GM21825 (cell line): ENCODE measurements around the gene HHLA2.

ENCODE experiments used
- ATAC-seq: cut with Tn5 transposase; IDR thresholded peaks from one replicate; pipeline ENCODE4 v1.9.1; 2021; ENCODE audit warnings: mild to moderate bottlenecking, moderate library complexity; ENCODE audit not compliant: unreplicated experiment

HHLA2 gene

DNA sequence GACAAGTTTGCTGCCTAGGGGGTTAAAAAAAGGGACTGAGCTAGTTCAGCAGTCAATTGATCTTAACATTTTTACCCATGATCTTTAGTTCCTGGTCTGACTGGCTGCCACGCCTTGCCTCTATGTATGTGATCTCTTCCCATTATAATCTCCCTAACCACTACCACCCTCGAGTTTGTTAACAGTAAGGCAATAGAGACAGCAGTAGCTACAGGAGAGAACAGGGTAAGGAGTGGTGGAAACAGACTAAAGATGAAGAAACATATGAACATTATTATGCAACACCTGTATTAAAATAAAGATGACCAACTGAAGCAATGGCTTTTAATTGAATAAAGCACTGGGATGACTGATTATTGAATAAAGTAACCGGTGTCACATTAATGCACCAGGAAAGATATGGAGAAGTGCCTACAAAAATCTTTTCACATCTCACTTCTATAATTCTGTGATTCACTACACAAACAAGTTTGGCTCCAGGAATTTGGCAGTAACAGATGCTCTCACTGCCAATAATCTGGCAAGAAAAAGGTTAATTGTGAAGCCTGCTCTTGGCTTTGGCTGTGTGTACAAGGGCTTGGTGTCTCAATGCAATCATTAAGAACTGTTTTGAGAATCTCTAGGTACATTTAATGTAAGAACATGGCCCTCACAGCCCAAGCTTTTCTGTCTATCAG is 95.7 kb downstream of the HHLA2 start:
- no peak for ATAC-seq

GRCh38 chr3:108393128-108393900 is 97.0 kb downstream of the HHLA2 start:
- ATAC-seq = no peak

GRCh38 chr3:108394016-108394415 is 97.7 kb downstream of the HHLA2 start:
- no peak for ATAC-seq

GRCh38 chr3:108394563-108394962 is 98.2 kb downstream of the HHLA2 start:
- ATAC-seq = no peak

- no peak for ATAC-seq
Observed at GRCh38 chr3:108396336-108396735, 100.0 kb downstream of the HHLA2 start.

- ATAC-seq = no peak
Observed at GRCh38 chr3:108398510-108398909, 102.2 kb downstream of the HHLA2 start.

GRCh38 chr3:108401836-108402235 is 105.5 kb downstream of the HHLA2 start:
- ATAC-seq = no peak

GRCh38 chr3:108403198-108403597 is 106.8 kb downstream of the HHLA2 start:
- no peak for ATAC-seq

- ATAC-seq = no peak
Observed at GRCh38 chr3:108403686-108404345, 107.5 kb downstream of the HHLA2 start.

- ATAC-seq = no peak
Observed at GRCh38 chr3:108404368-108404767, 108.0 kb downstream of the HHLA2 start.

DNA sequence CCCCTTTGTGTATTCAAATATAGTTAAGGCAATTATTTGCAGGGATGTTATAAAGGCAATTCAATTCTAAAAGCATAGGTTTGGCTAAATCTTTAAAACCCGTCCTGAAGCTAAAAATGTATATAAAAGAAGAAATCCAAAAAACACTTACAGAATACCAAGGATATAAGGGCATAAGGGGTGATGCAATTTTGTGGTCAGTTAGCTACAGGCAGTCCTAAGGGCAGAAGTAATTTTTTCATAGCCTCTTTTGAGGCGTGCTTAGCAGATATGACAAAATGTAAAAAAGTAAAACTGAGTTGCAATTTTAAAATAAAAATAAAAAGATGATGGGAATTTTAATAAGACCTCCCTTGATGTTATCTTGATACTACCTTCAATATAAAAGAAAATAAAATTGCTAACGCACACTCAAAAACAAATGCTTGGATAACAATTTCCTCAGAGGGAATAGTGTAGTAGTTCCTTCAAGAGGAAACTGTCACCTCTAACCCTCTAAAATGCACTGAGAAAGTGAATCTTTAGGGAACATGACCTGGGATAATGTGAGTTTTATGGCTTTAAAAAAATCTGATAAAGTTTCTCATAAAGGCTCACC is 109.8 kb downstream of the HHLA2 start:
- ATAC-seq = no peak

DNA sequence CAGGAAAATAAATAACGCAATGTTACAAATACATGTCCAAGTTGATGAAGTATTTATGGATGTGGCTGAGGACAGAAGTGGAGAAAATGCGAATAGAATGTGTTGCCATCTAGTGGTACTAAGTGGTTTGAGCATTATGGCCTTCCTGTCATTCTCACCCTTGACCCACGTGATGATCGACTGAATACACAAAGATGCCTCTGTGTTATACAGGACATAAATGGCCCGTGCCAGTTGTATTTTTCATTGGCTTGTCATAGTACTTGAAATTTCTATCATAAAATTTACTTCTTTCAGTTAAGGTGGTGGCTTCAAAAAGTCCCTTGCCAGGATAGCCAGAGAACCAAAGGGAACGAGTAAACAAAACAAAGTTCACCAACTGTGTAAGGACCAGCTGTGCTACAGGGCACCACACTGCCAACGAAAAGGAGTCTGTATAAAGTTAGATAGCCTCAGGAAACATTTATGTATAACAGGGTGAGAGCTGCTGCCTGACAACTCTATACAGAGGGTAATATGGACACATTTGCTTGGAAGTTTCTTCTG is 110.4 kb downstream of the HHLA2 start:
- ATAC-seq = no peak

DNA sequence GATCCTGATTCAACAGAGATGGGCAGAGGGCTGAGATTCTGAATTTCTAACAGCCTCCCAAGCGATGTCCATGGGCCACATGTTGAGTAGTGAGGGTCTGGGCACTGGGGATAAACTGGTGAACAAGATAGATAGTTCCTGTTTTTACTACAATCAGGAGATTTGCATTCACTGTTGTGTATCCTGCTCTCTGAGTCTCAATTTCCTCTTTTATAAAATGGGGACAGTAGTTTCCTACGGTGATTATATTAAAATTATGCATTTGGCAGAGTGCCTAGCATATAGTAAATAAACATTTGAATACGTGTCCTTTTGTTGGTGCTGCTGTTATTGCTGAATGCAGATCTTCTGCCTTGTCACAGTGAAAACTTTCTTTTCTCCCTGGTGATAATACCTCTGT is 111.5 kb downstream of the HHLA2 start:
- no peak for ATAC-seq

- ATAC-seq = no peak
Observed at GRCh38 chr3:108408883-108409799, 112.8 kb downstream of the HHLA2 start.

GRCh38 chr3:108409800-108410178 is 113.4 kb downstream of the HHLA2 start:
- ATAC-seq = no peak

GRCh38 chr3:108410531-108410984 is 114.2 kb downstream of the HHLA2 start:
- no peak for ATAC-seq

GRCh38 chr3:108412121-108412750 is 115.9 kb downstream of the HHLA2 start:
- no peak for ATAC-seq

DNA sequence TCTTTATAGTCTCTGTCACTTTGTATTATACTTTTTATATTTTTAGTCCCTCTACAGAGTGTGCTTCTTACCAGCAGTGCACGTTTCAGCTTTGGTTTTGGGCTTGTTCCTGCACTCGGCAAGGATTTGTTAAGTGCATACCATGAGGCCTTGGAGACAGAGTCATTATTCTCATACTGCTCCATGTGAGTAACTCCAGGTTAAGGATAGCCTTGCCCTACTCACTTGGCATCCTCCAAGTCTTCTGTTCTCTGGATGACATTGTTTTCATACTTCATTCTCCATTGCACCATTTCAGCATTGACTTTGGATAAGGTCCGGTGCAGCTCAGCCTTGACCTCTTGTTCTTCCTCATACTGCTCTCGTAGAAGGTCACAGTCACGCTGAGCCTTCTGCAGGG is 117.7 kb downstream of the HHLA2 start:
- ATAC-seq = no peak

DNA sequence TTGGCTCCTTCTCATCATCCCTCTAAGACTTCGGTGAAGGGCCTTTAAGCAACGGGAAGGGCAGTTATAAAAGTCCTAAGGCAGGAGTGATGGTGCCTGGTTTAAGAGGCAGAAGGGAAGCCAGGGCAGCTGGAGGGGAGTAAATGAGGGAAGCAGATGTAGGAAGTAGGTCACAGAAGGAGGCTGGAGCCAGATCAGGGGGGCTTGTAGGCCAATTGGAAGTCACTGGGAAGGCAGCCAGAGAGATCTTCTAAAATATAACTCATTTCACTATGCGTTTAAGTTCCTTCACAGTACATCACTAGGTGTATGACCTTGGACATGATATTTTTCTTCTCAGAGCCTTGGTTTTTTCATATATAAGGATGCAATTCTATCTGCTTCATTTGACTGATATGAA is 119.3 kb downstream of the HHLA2 start:
- ATAC-seq = no peak
